Calu3 (cell line): ENCODE results near the gene WHRN. TPM values are rescaled to one million over a fixed set of nuclear protein-coding genes. Genes with fewer than 3 reads are reported as not detected.

Source experiments
- BruUV-seq: library from RNA; stranded (reverse); fragments of 400-500 nt; replicated peaks from 2 replicates; lab custom pipeline; 2021; lab: Mats Ljungman, UMichigan
- CTCF ChIA-PET: fragments of 300-600 bp; sonication (Branson Sonifier 250); formaldehyde crosslinking; loops from one replicate; lab custom pipeline; 2022; ENCODE audit warnings: antibody characterized with exemption; lab: Charles Lee
- DNase-seq: peaks from one replicate; pipeline ENCODE4 v3.0.0; 2022
- H3K27ac Mint-ChIP-seq: one replicate; pipeline ENCODE4 v1.8.0; 2022; ENCODE audit warnings: mixed read lengths; ENCODE audit not compliant: unreplicated experiment
- H3K27me3 Mint-ChIP-seq: one replicate; pipeline ENCODE4 v1.8.0; 2022; ENCODE audit warnings: mixed read lengths; ENCODE audit not compliant: unreplicated experiment
- H3K36me3 Mint-ChIP-seq: one replicate; pipeline ENCODE4 v1.8.0; 2022; ENCODE audit warnings: mild to moderate bottlenecking, moderate library complexity, mixed read lengths; ENCODE audit not compliant: insufficient read depth, unreplicated experiment
- H3K4me1 Mint-ChIP-seq: one replicate; pipeline ENCODE4 v1.8.0; 2022; ENCODE audit warnings: mild to moderate bottlenecking, low read depth, mixed read lengths; ENCODE audit not compliant: unreplicated experiment
- H3K4me3 Mint-ChIP-seq: one replicate; pipeline ENCODE4 v1.8.0; 2022; ENCODE audit warnings: mild to moderate bottlenecking, low read depth, moderate library complexity, mixed read lengths; ENCODE audit not compliant: unreplicated experiment
- H3K9me3 Mint-ChIP-seq: one replicate; pipeline ENCODE4 v1.8.0; 2022; ENCODE audit warnings: low read depth, mixed read lengths; ENCODE audit not compliant: unreplicated experiment
- CTCF ChIP-seq: fragments of 200-600 bp; IDR thresholded peaks from one replicate; pipeline ENCODE4 v1.8.0; 2022; ENCODE audit warnings: antibody characterized with exemption; ENCODE audit not compliant: unreplicated experiment
- intact Hi-C: fragments of 100-400 bp; cut with micrococcal nuclease; formaldehyde crosslinking; loops from one replicate; pipeline ENCODE4 v1.10.0; 2022; ENCODE audit not compliant: unreplicated experiment
- total RNA-seq: library from RNA; stranded (reverse); gene quantifications from 2 replicates; pipeline ENCODE4 v1.2.3, GENCODE V29; 2022

WHRN gene
- total RNA-seq, 1 experiment from 2014 or later: 4.9 TPM

- H3K27me3 Mint-ChIP-seq: no peaks in the 10 kb centered on the region
- intact Hi-C loops: no loop called here
- no peaks in the 10 kb centered on the region for H3K36me3 Mint-ChIP-seq
- H3K4me3 Mint-ChIP-seq: no peak overlapping the region
- no TSS peak for BruUV-seq
- H3K9me3 Mint-ChIP-seq: no peaks in the 10 kb centered on the region
- DNase-seq: no peak
- no peak for TF ChIP-seq CTCF
- CTCF ChIA-PET: no interaction called here
- peaks cover 10% of the 10 kb centered on the region for H3K4me1 Mint-ChIP-seq
- no peak overlapping the region for H3K27ac Mint-ChIP-seq
Observed at GRCh38 chr9:114365194-114365593, 140.1 kb downstream of the WHRN start.

- BruUV-seq: no TSS peak
- no peak for DNase-seq
- H3K4me3 Mint-ChIP-seq: no peak overlapping the region
- peaks cover 10% of the 10 kb centered on the region for H3K4me1 Mint-ChIP-seq
- CTCF ChIA-PET: no interaction called here
- TF ChIP-seq CTCF: no peak
- no peaks in the 10 kb centered on the region for H3K36me3 Mint-ChIP-seq
- no peak overlapping the region for H3K27ac Mint-ChIP-seq
- intact Hi-C loops: no loop called here
- H3K27me3 Mint-ChIP-seq: no peaks in the 10 kb centered on the region
- H3K9me3 Mint-ChIP-seq: no peaks in the 10 kb centered on the region
Observed at GRCh38 chr9:114364134-114365041, 140.9 kb downstream of the WHRN start.

- Mint-ChIP-seq H3K36me3 (no peaks in the 10 kb centered on the region), H3K27ac (no peak overlapping the region), H3K4me3 (no peak overlapping the region), H3K4me1 (peaks cover 10% of the 10 kb centered on the region), H3K27me3 (no peaks in the 10 kb centered on the region), H3K9me3 (no peaks in the 10 kb centered on the region)
- no TSS peak for BruUV-seq
- no peak for TF ChIP-seq CTCF
- CTCF ChIA-PET: no interaction called here
- no peak for DNase-seq
- intact Hi-C loops: no loop called here
Observed at GRCh38 chr9:114363424-114363823, 141.8 kb downstream of the WHRN start.

GRCh38 chr9:114362394-114362793 lies 142.9 kb downstream of the WHRN start:
- DNase-seq: no peak
- Mint-ChIP-seq H3K9me3 (no peaks in the 10 kb centered on the region), H3K36me3 (no peaks in the 10 kb centered on the region), H3K4me1 (peaks cover 10% of the 10 kb centered on the region), H3K4me3 (no peak overlapping the region), H3K27ac (no peak overlapping the region), H3K27me3 (no peaks in the 10 kb centered on the region)
- intact Hi-C loops: no loop called here
- no peak for TF ChIP-seq CTCF
- CTCF ChIA-PET: no interaction called here
- no TSS peak for BruUV-seq
